H9 (cell line): ENCODE data around the gene CGB8. TPM values are rescaled to one million over a fixed set of nuclear protein-coding genes. Genes with fewer than 3 reads are reported as not detected.
"Not testable (repeated sequence)": the region's sequence is repeated elsewhere in the genome, so short reads cannot be mapped to it uniquely, and the experiment has no call there.

Experiments
- DNase-seq: peaks from one replicate; pipeline ENCODE4 v3.0.0-alpha.2; 2017
- H2AFZ ChIP-seq: one replicate; pipeline ENCODE4 v1.6.1; 2013; ENCODE audit warnings: mild to moderate bottlenecking, low read length, control low read depth, moderate library complexity
- H2AK5ac ChIP-seq: 2 replicates; pipeline ENCODE4 v1.6.1; 2013; ENCODE audit warnings: low read length, control low read depth, mixed read lengths; ENCODE audit not compliant: insufficient read length
- H2BK120ac ChIP-seq: one replicate; pipeline ENCODE4 v1.6.1; 2013; ENCODE audit warnings: low read depth, mild to moderate bottlenecking, low read length, control low read depth, inconsistent platforms; ENCODE audit not compliant: poor library complexity, severe bottlenecking
- H2BK12ac ChIP-seq: 2 replicates; pipeline ENCODE4 v1.6.1; 2013; ENCODE audit warnings: low read length, control low read depth, mixed read lengths, low read depth; ENCODE audit not compliant: insufficient read length
- H2BK15ac ChIP-seq: 2 replicates; pipeline ENCODE4 v1.6.1; 2013; ENCODE audit warnings: low read depth, low read length, control low read depth
- H2BK20ac ChIP-seq: one replicate; pipeline ENCODE4 v1.6.1; 2013; ENCODE audit warnings: low read depth, mild to moderate bottlenecking, low read length, control low read depth, inconsistent platforms; ENCODE audit not compliant: poor library complexity, severe bottlenecking
- H2BK5ac ChIP-seq: 2 replicates; pipeline ENCODE4 v1.6.1; 2013; ENCODE audit warnings: low read length, control low read depth, mixed read lengths; ENCODE audit not compliant: insufficient read length
- H3K14ac ChIP-seq: 2 replicates; pipeline ENCODE4 v1.6.1; 2013; ENCODE audit warnings: low read length, control low read depth; ENCODE audit not compliant: insufficient read depth
- H3K18ac ChIP-seq: 2 replicates; pipeline ENCODE4 v1.6.1; 2013; ENCODE audit warnings: low read depth, mild to moderate bottlenecking, mixed read lengths, low read length, control low read depth; ENCODE audit not compliant: insufficient read length
- H3K23ac ChIP-seq: 2 replicates; pipeline ENCODE4 v1.6.1; 2013; ENCODE audit warnings: low read length, control low read depth, mixed read lengths, low read depth; ENCODE audit not compliant: insufficient read length
- H3K23me2 ChIP-seq: 2 replicates; pipeline ENCODE4 v1.6.1; 2013; ENCODE audit warnings: low read depth, mild to moderate bottlenecking, mixed read lengths, low read length, control low read depth; ENCODE audit not compliant: insufficient read length, poor library complexity, severe bottlenecking
- H3K27ac ChIP-seq: 2 replicates; pipeline ENCODE4 v1.5.1; 2013; ENCODE audit warnings: low read length, control low read depth, mixed read lengths, low read depth; ENCODE audit not compliant: insufficient read length
- H3K27me3 ChIP-seq: 2 replicates; pipeline ENCODE4 v1.6.1; 2013; ENCODE audit warnings: low read length, control low read depth, inconsistent platforms; ENCODE audit not compliant: insufficient read depth
- H3K4ac ChIP-seq: 2 replicates; pipeline ENCODE4 v1.6.1; 2013; ENCODE audit warnings: low read depth, mild to moderate bottlenecking, control low read depth, inconsistent platforms, low read length, moderate library complexity
- H3K4me1 ChIP-seq: 2 replicates; pipeline ENCODE4 v1.6.1; 2013; ENCODE audit warnings: low read length, control low read depth, inconsistent platforms; ENCODE audit not compliant: insufficient read depth
- H3K4me2 ChIP-seq: 2 replicates; pipeline ENCODE4 v1.6.1; 2013; ENCODE audit warnings: low read length, control low read depth, mixed read lengths; ENCODE audit not compliant: insufficient read length, insufficient read depth
- H3K56ac ChIP-seq: 2 replicates; pipeline ENCODE4 v1.6.1; 2013; ENCODE audit warnings: low read depth, mild to moderate bottlenecking, mixed read lengths, low read length, control low read depth; ENCODE audit not compliant: insufficient read length
- H3K79me1 ChIP-seq: 2 replicates; pipeline ENCODE4 v1.6.1; 2013; ENCODE audit warnings: low read depth, mild to moderate bottlenecking, moderate library complexity, low read length, control low read depth, inconsistent platforms; ENCODE audit not compliant: insufficient read depth, poor library complexity, severe bottlenecking
- H3K79me2 ChIP-seq: 2 replicates; pipeline ENCODE4 v1.6.1; 2013; ENCODE audit warnings: low read length, control low read depth, inconsistent platforms; ENCODE audit not compliant: insufficient read depth
- H3K9ac ChIP-seq: 2 replicates; pipeline ENCODE4 v1.6.1; 2013; ENCODE audit warnings: low read length, control low read depth, mixed read lengths; ENCODE audit not compliant: insufficient read length; ENCODE audit errors: extremely low read depth
- H3K9me3 ChIP-seq: one replicate; pipeline ENCODE4 v1.6.1; 2013; ENCODE audit warnings: low read depth, low read length, inconsistent platforms; ENCODE audit not compliant: control insufficient read depth
- H3T11ph ChIP-seq: one replicate; pipeline ENCODE4 v1.6.1; 2013; ENCODE audit warnings: mild to moderate bottlenecking, low read length, control low read depth, inconsistent platforms
- H4K20me1 ChIP-seq: one replicate; pipeline ENCODE4 v1.6.1; 2013; ENCODE audit not compliant: control insufficient read depth, insufficient read length, insufficient read depth
- H4K5ac ChIP-seq: 2 replicates; pipeline ENCODE4 v1.6.1; 2013; ENCODE audit warnings: low read depth, mild to moderate bottlenecking, mixed read lengths, low read length, control low read depth; ENCODE audit not compliant: insufficient read length
- H4K8ac ChIP-seq: replicated peaks from 2 replicates; pipeline ENCODE4 v1.6.1; 2013; ENCODE audit warnings: low read length, control low read depth, mixed read lengths, low read depth; ENCODE audit not compliant: insufficient read length
- H4K91ac ChIP-seq: 2 replicates; pipeline ENCODE4 v1.6.1; 2013; ENCODE audit warnings: low read depth, mild to moderate bottlenecking, moderate library complexity, mixed read lengths, low read length, control low read depth; ENCODE audit not compliant: insufficient read length
- H3K27ac Mint-ChIP-seq, 3 experiments: 2 replicates in 2 of 3; 3 replicates in 1 of 3; pipeline ENCODE4 v1.8.0; 2020 to 2021; ENCODE audit warnings: mixed read lengths in 3 of 3, mild to moderate bottlenecking in 1 of 3, moderate library complexity in 1 of 3
- H3K27me3 Mint-ChIP-seq: 2 replicates; pipeline ENCODE4 v1.8.0; 2021; ENCODE audit warnings: low read depth, mild to moderate bottlenecking, moderate library complexity, mixed read lengths
- H3K36me3 Mint-ChIP-seq, 3 experiments: 2 replicates in 2 of 3; 3 replicates in 1 of 3; pipeline ENCODE4 v1.8.0; 2020 to 2021; ENCODE audit warnings: low read depth in 3 of 3, mixed read lengths in 3 of 3; ENCODE audit not compliant: insufficient read depth in 1 of 3
- H3K4me1 Mint-ChIP-seq, 2 experiments: 2 replicates each; pipeline ENCODE4 v1.8.0; 2020; ENCODE audit warnings: mixed read lengths in 2 of 2
- H3K4me3 Mint-ChIP-seq, 2 experiments: 2 replicates in 1 of 2; 3 replicates in 1 of 2; pipeline ENCODE4 v1.8.0; 2020 to 2021; ENCODE audit warnings: mild to moderate bottlenecking in 2 of 2, mixed read lengths in 2 of 2, moderate library complexity in 1 of 2
- H3K9me3 Mint-ChIP-seq, 2 experiments: 2 replicates in 1 of 2; 3 replicates in 1 of 2; pipeline ENCODE4 v1.8.0; 2020; ENCODE audit warnings: mild to moderate bottlenecking in 2 of 2, mixed read lengths in 2 of 2, moderate library complexity in 1 of 2
- WGBS: extraction: QIAGEN DNeasy Blood & Tissue Kit; methylation state at CpG from one replicate; pipeline ENCODE4 v1.1.7; 2013; ENCODE audit warnings: missing lambda C conversion rate, low lambda C conversion rate, mixed read lengths; ENCODE audit not compliant: insufficient read length; ENCODE audit errors: extremely low coverage; 5-methylcytosine and 5-hydroxymethylcytosine counted together
- total RNA-seq: library from RNA; stranded (reverse); gene quantifications from 2 replicates; pipeline ENCODE4 v1.2.1, GENCODE V29; 2021
- TF ChIP-seq, protein P1 (sequence below): fragments of 200-600 bp; sonication (generic); conservative IDR thresholded peaks from 3 replicates; pipeline ENCODE4 v1.8.0; 2021; ENCODE audit warnings: antibody characterized with exemption, mild to moderate bottlenecking

The CGB8 gene
- total RNA-seq, 1 experiment from 2014 or later = not detected

DNA sequence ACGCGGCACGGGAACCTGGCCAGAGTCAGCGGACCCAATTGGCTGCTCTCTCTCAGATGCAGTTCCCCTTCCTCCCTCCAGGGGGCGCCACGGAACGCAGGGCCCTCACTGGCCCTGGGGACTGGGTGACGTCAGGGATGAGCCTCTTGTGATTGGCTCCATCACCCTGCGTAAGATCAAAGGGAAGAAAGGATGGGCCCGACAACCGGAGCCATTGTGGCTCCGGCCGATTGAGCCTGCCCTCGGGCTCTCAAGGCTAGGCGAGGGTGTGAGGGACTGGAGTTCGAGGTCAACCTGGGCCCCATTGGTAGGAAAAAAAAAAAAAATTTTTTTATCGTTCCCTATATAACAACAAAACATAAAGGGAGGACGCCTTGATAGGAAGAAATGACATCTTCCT, 12.1 kb downstream of the CGB8 start, which contains the start of gene CGB1:
Gene CGB1, minus strand, starts transcription at position 81 of the 400 bp plus-strand sequence. CDS start 184 bp downstream, outside the sequence.
- H2BK120ac ChIP-seq, H2BK20ac ChIP-seq, H3K36me3 Mint-ChIP-seq, H3K9me3 ChIP-seq, H3K4me2 ChIP-seq, H3K4me3 Mint-ChIP-seq, H2AK5ac ChIP-seq, H4K91ac ChIP-seq, H3K27ac ChIP-seq, H3T11ph ChIP-seq, H2BK5ac ChIP-seq, H3K56ac ChIP-seq, H4K20me1 ChIP-seq, H3K27me3 ChIP-seq, H4K8ac ChIP-seq, H2BK12ac ChIP-seq, H3K18ac ChIP-seq, H3K9ac ChIP-seq, H2BK15ac ChIP-seq, H3K23me2 ChIP-seq, H3K4me1 ChIP-seq, H3K14ac ChIP-seq, H3K79me2 ChIP-seq, H2AFZ ChIP-seq, H3K4me1 Mint-ChIP-seq, H3K4ac ChIP-seq, H3K9me3 Mint-ChIP-seq, H3K79me1 ChIP-seq, H3K23ac ChIP-seq, H3K27ac Mint-ChIP-seq, H4K5ac ChIP-seq: not testable (repeated sequence)
- peaks cover 21% of the 10 kb centered on the region for H3K27me3 Mint-ChIP-seq
- TF ChIP-seq, protein P1, sequence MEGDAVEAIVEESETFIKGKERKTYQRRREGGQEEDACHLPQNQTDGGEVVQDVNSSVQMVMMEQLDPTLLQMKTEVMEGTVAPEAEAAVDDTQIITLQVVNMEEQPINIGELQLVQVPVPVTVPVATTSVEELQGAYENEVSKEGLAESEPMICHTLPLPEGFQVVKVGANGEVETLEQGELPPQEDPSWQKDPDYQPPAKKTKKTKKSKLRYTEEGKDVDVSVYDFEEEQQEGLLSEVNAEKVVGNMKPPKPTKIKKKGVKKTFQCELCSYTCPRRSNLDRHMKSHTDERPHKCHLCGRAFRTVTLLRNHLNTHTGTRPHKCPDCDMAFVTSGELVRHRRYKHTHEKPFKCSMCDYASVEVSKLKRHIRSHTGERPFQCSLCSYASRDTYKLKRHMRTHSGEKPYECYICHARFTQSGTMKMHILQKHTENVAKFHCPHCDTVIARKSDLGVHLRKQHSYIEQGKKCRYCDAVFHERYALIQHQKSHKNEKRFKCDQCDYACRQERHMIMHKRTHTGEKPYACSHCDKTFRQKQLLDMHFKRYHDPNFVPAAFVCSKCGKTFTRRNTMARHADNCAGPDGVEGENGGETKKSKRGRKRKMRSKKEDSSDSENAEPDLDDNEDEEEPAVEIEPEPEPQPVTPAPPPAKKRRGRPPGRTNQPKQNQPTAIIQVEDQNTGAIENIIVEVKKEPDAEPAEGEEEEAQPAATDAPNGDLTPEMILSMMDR = peak; percentile 88
- WGBS = no CpG with 5 or more reads among the region's 18 CpGs
- DNase-seq = peak; percentile 77
